OCI-LY7 (cell line): ENCODE results near the gene POP4. TPM values are rescaled to one million over a fixed set of nuclear protein-coding genes. Genes with fewer than 3 reads are reported as not detected.

Experiments
- BruUV-seq: library from RNA; stranded (reverse); fragments of 400-500 nt; replicated peaks from 2 replicates; lab custom pipeline; 2021; lab: Mats Ljungman, UMichigan
- CTCF ChIA-PET: fragments of 300-600 bp; sonication (Branson Sonifier 250); formaldehyde crosslinking; loops from one replicate; lab custom pipeline; 2022; ENCODE audit warnings: antibody characterized with exemption; ENCODE audit not compliant: unreplicated experiment; lab: Charles Lee
- POLR2A ChIA-PET: fragments of 300-600 bp; sonication (Branson Sonifier 250); formaldehyde crosslinking; loops from one replicate; lab custom pipeline; 2022; ENCODE audit warnings: antibody characterized with exemption; lab: Charles Lee
- DNase-seq: peaks from one replicate; pipeline ENCODE4 v3.0.0-alpha.2; 2015; ENCODE audit warnings: low spot score
- H2AFZ ChIP-seq: fragments of 200-600 bp; sonication (generic), shearing (Covaris generic); 2 replicates; pipeline ENCODE4 v1.6.1; 2014; ENCODE audit warnings: mild to moderate bottlenecking, antibody characterized with exemption, low read length, moderate library complexity
- H3K27ac ChIP-seq: fragments of 200-600 bp; sonication (generic); 2 replicates; pipeline ENCODE4 v1.5.1; 2014; ENCODE audit warnings: mixed run types, low read depth, mild to moderate bottlenecking, moderate library complexity, low read length, inconsistent platforms; ENCODE audit not compliant: poor library complexity, severe bottlenecking
- H3K36me3 ChIP-seq: fragments of 200-600 bp; sonication (generic); 2 replicates; pipeline ENCODE4 v1.6.1; 2014; ENCODE audit warnings: mild to moderate bottlenecking, antibody characterized with exemption, low read length, moderate library complexity, mixed read lengths; ENCODE audit not compliant: insufficient read depth
- H3K4me1 ChIP-seq: fragments of 200-600 bp; sonication (generic); 2 replicates; pipeline ENCODE4 v1.5.1; 2014; ENCODE audit warnings: mild to moderate bottlenecking, low read length; ENCODE audit not compliant: insufficient read depth, poor library complexity, severe bottlenecking
- H3K4me2 ChIP-seq: fragments of 200-600 bp; sonication (generic); 2 replicates; pipeline ENCODE4 v1.6.1; 2014; ENCODE audit warnings: mild to moderate bottlenecking, low read length
- H3K4me3 ChIP-seq: fragments of 200-600 bp; sonication (generic); 2 replicates; pipeline ENCODE4 v1.5.1; 2014; ENCODE audit warnings: mild to moderate bottlenecking, low read depth, low read length; ENCODE audit not compliant: poor library complexity, severe bottlenecking
- H3K79me2 ChIP-seq: fragments of 200-600 bp; sonication (generic); 2 replicates; pipeline ENCODE4 v1.6.1; 2016; ENCODE audit warnings: low read depth, mild to moderate bottlenecking, low read length, moderate library complexity, mixed read lengths; ENCODE audit not compliant: insufficient read depth
- H3K9me2 ChIP-seq: fragments of 200-600 bp; sonication (generic); 2 replicates; pipeline ENCODE4 v1.6.1; 2016; ENCODE audit warnings: mild to moderate bottlenecking, low read length, mixed read lengths; ENCODE audit not compliant: insufficient read depth
- H3K9me3 ChIP-seq: fragments of 200-600 bp; sonication (generic); 2 replicates; pipeline ENCODE4 v1.6.1; 2014; ENCODE audit warnings: mild to moderate bottlenecking, mixed run types, low read length, mixed read lengths
- H4K20me1 ChIP-seq: fragments of 200-600 bp; sonication (generic); 2 replicates; pipeline ENCODE4 v1.6.1; 2014; ENCODE audit warnings: mild to moderate bottlenecking, antibody characterized with exemption, low read length, moderate library complexity, mixed read lengths; ENCODE audit not compliant: insufficient read depth
- CTCF ChIP-seq: fragments of 200-600 bp; sonication (generic); conservative IDR thresholded peaks from 2 replicates; pipeline ENCODE4 v1.5.1; 2014; ENCODE audit warnings: mild to moderate bottlenecking, antibody characterized with exemption, low read length, moderate library complexity, mixed read lengths
- EZH2phosphoT487 ChIP-seq: fragments of 200-600 bp; sonication (generic); IDR thresholded peaks from 2 replicates; pipeline ENCODE4 v1.6.1; 2018; ENCODE audit warnings: low read depth, borderline replicate concordance, mild to moderate bottlenecking, mixed run types, antibody characterized with exemption, low read length, moderate library complexity, mixed read lengths
- intact Hi-C: fragments of 100-400 bp; cut with micrococcal nuclease; formaldehyde crosslinking; loops from one replicate; pipeline ENCODE4 v1.10.0; 2022; ENCODE audit not compliant: unreplicated experiment
- total RNA-seq, 2 experiments: library from RNA; depleted of rRNA in 1 of 2; stranded (reverse); fragments of >200 nt in 1 of 2; shearing (Covaris generic) in 1 of 2; gene quantifications; 2 replicates each; pipeline ENCODE4 v1.2.3, GENCODE V29; 2014 to 2022

The POP4 gene
- total RNA-seq, 2 experiments from 2014 or later, result 83.5 to 105 TPM

GRCh38 chr19:29623726-29624488 lies 17.8 kb downstream of the POP4 start:
- H3K4me3 ChIP-seq, result no peak overlapping the region
- BruUV-seq, result no TSS peak
- no peak overlapping the region for H3K4me2 ChIP-seq
- intact Hi-C loops, result no loop called here
- DNase-seq, result no peak
- ChIA-PET POLR2A (no interaction called here), CTCF (no interaction called here)
- no peaks in the 10 kb centered on the region for H4K20me1 ChIP-seq
- TF ChIP-seq EZH2phosphoT487 (no peak), CTCF (no peak)
- H3K36me3 ChIP-seq, result no peaks in the 10 kb centered on the region
- no peak overlapping the region for H3K27ac ChIP-seq
- H3K9me3 ChIP-seq, result no peaks in the 10 kb centered on the region
- no peaks in the 10 kb centered on the region for H3K9me2 ChIP-seq
- no peak overlapping the region for H2AFZ ChIP-seq
- no peaks in the 10 kb centered on the region for H3K79me2 ChIP-seq
- H3K4me1 ChIP-seq, result no peaks in the 10 kb centered on the region

DNA sequence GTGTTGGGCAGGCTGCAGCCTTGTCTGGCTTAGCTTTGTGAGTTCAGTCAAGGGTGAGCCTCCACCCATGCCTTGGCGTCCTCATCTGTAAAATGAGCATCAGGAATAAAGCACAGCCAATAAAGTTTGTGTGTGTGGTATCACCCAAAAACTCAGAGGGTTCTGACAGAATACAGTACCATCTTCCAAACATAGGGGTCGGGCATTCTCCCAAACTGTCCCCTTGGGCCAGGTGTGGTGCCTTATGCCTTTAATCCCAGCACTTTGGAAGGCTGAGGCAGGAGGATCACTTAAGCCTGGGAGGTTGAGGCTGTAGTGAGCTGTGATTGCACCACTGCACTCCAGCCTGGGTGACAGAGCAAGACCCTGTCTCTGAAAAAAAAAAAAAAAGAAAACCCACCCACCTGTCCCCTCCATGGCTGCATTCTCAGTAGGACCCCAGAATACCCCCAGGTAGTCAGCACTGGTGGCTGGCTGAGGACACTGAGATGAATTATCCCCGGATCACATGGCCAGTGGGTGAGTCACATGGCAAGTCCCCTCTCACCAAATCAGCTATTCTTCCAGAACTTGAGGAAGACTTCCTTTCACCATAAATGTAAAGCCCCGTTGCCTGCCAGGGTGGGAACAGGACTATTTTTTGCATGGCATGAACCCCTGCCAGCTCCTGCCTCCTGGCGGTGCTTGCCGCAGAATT lies 18.6 kb downstream of the POP4 start:
- no TSS peak for BruUV-seq
- H3K9me2 ChIP-seq, result no peaks in the 10 kb centered on the region
- H3K4me2 ChIP-seq, result no peak overlapping the region
- intact Hi-C loops, result no loop called here
- ChIA-PET POLR2A (no interaction called here), CTCF (no interaction called here)
- DNase-seq, result no peak
- no peaks in the 10 kb centered on the region for H4K20me1 ChIP-seq
- no peak overlapping the region for H3K27ac ChIP-seq
- no peaks in the 10 kb centered on the region for H3K4me1 ChIP-seq
- H3K79me2 ChIP-seq, result no peaks in the 10 kb centered on the region
- TF ChIP-seq CTCF (no peak), EZH2phosphoT487 (no peak)
- no peak overlapping the region for H3K4me3 ChIP-seq
- H3K36me3 ChIP-seq, result no peaks in the 10 kb centered on the region
- H3K9me3 ChIP-seq, result no peaks in the 10 kb centered on the region
- no peak overlapping the region for H2AFZ ChIP-seq

DNA sequence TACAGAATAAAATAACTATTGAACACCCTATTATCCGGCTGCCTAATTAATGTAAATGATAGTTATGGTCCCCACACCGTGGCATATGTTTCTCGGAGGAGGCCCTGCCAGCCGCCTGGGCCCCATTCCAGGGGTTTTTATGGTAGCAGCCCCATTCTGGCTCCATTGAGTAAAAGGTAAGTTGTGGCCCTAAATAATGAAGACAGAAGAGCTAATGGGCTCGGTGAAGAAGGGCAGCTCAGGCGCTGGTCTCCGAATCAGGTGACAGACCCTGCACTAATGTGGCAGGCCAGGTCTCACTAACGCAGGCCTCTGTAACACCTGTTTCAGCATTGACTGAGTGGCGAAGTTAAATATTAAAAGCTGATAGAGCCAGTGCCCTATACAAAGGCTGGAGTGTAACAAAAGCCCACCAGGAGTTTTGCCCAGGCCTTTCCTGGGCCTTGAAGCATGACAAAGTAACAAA lies 19.1 kb downstream of the POP4 start:
- Histone ChIP-seq H3K4me3 (no peak overlapping the region), H3K4me2 (no peak overlapping the region), H3K36me3 (no peaks in the 10 kb centered on the region), H3K9me2 (no peaks in the 10 kb centered on the region), H3K4me1 (no peaks in the 10 kb centered on the region), H2AFZ (no peak overlapping the region), H3K27ac (no peak overlapping the region), H3K9me3 (no peaks in the 10 kb centered on the region), H3K79me2 (no peaks in the 10 kb centered on the region), H4K20me1 (no peaks in the 10 kb centered on the region)
- ChIA-PET CTCF (no interaction called here), POLR2A (no interaction called here)
- intact Hi-C loops, result no loop called here
- TF ChIP-seq EZH2phosphoT487 (no peak), CTCF (no peak)
- no peak for DNase-seq
- BruUV-seq, result no TSS peak
